HCT116 (cell line): ENCODE data around the gene TNFSF9.

Experiments
- CTCF ChIP-seq, 3 experiments: fragments of 200-600 bp in 1 of 3; sonication (generic) in 1 of 3; IDR thresholded peaks in 2 of 3; conservative IDR thresholded peaks in 1 of 3; 2 replicates each; pipeline ENCODE4 v1.5.1; 2012 to 2017; ENCODE audit warnings: low read depth in 2 of 3, low read length in 2 of 3, antibody characterized with exemption in 1 of 3, borderline replicate concordance in 1 of 3, control low read depth in 1 of 3, mild to moderate bottlenecking in 1 of 3, mixed read lengths in 1 of 3, mixed run types in 1 of 3, moderate library complexity in 1 of 3; ENCODE audit not compliant: insufficient read depth in 1 of 3
- POLR2A ChIP-seq: IDR thresholded peaks from 2 replicates; pipeline ENCODE4 v1.7.0; 2011; ENCODE audit warnings: borderline replicate concordance; ENCODE audit not compliant: insufficient read depth, insufficient read length; ENCODE audit errors: extremely low read depth

DNA sequence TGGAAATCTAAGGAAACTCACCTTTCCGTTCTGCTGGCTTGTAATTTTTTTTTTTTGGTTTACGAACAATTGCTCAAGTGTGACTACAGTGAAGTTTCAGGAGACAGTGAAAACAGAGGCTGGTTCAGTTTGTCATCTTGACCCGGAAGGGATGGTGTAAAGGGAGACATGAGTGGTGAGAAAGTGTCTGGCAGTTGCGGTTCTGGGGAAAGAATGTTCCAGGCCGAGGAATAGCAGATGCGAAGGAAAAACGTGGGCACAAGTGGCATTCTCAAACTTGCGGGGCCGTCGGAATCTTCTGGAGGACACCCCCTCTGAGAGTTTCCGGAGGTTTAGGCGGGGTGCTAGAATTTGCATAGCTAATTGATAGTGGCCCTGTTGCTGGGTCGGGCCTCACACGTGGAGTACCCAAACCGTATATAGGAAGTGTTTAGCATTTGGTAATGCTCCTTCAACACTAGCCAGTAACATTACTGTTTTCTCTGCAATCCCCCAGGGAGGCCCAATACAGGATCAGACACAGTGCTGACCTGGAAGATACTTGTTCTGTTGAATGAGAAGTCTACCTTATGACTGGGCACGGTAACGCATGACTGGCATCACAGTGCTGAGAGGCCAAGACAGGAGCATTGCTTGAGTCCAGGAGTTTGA is 2.8 kb upstream of the TNFSF9 start:
- TF ChIP-seq POLR2A: no peak
- no peak for TF ChIP-seq CTCF (IDR thresholded peaks at IDR 0.05 in 2 of 3, conservative IDR thresholded peaks at IDR 0.05 in 1 of 3; ENCODE audit: borderline replicate concordance in 1 of 3, insufficient read depth in 1 of 3, low read depth in 2 of 3, low read length in 2 of 3)
